Right kidney (tissue), 1 donor: ENCODE data around the gene CROCC2.
A peak's percentile ranks its signal among the peaks of the same experiment; 100 is the strongest.

Experiments
- DNase-seq: peaks from one replicate; pipeline ENCODE4 v3.0.0-alpha.2; 2016

Gene CROCC2

DNA sequence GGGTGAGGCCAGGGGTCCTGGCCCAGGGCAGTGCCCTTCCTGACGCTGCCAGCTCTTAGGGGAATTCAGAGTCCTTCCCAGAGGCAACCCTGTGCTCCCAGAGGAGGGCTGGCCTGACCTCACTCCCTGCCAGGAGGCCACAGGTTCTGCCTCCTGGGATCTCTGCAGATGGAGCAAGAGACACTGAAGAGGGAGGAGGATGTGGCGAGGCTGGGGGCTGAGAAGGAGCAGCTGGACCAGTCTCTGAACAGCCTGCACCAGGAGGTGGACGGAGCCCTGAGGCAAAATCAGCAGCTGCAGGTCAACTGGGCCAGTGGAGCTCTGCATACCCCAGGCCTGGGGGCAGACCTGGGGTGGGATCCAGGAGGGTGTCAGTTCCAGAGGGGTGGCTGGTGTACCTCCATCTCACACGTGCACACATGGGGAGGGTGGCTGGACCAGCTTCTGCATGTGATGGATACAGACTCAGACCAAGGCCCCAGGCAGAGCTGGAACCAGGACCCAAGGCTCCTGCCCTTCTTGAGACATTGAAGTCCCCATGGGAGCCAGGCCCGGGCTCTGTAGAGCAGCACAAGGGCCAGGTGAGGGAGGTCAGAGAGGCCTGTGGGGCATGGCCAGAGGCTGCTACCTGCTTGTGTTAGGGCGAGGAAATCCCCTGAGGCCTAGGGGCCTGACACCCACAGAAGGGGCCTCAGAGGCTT, 82.6 kb downstream of the CROCC2 start:
- DNase-seq: no peak

DNA sequence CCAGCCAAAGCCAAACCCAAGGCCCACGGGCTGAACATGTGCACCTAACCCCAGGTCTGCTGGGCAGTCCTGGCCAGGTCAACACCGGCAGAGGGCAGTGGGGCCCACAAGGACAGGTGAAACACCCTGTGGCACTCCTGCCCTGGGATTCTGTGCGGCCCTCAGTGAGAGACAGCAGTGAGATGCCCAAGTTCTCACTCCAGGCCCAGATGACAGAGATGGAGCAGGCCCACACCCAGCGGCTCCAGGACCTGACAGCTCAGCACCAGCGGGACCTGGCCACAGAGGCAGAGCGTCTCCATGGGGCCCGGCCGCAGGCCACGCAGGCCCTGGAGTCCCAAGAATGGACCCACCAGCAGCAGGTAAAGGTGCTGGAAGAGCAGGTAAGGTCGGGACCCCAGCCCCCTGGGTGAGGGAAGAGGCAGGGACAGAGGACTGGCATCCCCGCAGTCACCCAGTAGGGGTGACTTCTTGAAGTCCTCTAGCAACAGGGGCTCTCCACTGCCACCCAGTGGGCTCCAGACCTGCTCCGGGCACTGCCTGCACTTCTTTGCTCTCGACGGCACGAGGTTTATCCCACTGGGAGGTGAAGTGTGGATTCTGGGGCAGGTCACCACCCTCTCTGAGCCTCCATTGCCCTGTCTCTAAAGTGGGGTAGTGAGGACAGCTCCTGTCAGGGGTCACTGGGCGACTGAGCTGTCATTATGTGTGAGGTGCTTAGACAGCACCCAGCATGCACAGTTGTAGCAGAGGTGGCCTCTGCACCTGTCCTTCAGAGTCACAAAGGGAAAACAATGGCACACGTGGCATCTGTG, 83.5 kb downstream of the CROCC2 start:
- DNase-seq: no peak

DNA sequence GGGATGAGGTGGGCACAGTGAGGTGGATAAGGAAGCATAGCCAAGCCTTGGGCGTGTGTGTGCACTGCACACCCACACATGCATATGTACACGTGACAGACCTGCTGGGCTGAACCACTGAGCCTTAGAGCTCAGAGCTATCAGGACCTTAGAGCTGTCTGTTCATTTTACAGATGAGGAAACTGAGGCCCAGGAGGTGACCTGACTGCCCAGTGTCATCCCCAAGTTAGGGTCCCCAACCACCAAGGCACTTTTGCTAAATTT, 84.1 kb downstream of the CROCC2 start:
- no peak for DNase-seq

DNA sequence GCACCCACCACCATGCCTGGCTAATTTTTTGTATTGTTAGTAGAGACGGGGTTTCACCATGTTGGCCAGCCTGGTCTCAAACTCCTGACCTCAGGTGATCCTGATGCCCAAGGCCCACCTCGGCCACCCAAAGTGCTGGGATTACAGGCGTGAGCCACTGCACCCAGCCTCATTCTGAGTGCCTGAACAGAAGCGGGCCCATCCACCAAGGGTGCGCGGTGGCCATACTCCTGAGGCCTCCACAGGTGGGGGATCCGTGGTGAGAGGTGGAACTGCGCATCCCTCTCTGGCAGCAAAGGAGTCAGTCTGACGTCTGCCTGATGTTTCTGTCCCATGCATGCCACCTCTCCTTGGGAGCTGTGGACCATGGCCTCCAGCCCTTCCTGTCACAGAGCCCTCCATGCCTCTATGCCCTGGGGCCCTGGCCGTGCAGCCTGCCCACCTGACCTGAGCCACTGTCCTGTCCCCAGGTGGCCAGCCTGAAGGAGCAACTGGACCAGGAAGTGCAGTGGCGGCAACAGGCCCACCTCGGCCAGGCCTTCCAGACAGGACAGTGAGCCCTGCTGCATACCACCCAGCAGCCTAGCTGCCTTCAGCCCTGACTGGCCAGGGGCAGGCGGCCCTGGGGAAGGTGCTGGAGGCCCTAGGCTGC, 84.7 kb downstream of the CROCC2 start:
- no peak for DNase-seq

DNA sequence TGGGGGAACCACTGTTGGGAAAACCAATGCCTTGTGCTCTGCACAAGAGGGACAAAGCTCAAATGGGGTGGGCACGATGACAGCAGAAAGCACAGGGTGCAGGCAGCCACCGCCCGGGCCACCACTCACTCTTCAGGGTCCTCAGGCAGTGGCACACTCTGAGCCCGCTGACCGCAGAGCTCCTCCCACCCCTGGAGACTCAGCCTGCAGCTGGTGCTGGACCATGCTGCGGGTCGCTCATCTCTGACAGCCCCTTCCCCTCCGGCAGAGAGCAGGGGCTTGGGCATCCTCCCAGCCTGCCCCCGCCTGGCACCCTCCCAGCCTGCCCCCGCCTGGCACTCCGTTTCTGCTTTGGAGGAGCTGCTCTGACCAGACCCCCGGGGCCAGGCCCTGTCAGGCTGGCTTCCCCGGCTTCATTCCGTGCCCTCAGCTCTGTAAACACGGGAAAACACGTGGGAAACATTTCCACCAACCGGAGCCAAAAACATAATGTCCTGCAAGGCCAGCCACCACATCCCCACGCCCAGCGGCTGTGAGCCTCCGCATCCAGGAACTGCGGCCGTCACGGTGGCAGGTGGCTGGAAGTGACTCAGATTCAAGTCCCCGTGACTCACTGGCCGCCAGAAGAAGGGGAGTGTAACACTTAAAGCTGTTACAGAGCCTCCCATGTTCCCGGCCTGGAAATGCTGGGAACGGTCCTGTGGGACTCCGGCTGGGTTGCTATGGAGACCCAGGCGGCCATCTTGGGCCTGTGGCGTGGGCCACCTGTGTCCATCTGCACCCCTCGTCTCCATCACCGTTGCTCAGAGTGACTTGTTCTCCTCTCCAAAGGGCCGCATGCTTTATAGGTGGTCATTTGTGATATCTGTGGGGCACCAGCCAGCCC, 85.5 kb downstream of the CROCC2 start:
- no peak for DNase-seq

DNA sequence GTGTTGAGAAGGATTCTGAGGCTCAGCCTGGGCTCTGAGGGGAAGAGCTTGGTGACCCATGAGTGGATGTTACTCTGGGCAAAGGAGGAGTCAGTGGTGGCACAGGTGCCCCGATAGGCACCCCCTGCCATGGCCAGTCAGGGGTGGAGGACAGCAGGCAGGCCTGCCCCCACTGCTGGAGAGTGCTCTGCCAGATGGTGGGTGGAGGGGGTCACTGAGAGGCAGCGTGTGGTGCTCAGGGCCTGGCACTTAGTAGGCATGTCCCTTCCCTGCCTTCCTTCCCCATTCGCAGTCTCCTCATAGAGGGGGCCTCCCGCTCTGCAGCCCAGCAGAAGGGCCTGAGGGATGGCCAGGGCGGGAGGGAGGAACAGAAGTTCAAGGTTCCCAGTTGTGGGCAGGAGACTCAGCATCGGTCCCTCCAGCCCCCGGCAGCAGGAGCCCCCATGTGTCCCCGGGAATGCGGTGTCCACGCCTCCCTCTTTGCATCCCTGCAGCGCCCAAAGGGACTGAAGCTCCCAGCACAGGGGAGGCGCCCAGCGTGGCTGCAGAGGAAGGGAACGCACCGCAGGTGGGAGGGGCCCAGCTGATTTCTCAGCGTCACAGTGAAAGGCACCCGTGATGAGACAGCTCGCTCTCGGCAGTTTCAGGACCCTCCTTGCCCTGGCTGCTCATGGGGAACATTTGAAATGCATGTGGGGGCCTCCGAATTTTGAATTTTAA, 86.6 kb downstream of the CROCC2 start:
- DNase-seq: no peak

DNA sequence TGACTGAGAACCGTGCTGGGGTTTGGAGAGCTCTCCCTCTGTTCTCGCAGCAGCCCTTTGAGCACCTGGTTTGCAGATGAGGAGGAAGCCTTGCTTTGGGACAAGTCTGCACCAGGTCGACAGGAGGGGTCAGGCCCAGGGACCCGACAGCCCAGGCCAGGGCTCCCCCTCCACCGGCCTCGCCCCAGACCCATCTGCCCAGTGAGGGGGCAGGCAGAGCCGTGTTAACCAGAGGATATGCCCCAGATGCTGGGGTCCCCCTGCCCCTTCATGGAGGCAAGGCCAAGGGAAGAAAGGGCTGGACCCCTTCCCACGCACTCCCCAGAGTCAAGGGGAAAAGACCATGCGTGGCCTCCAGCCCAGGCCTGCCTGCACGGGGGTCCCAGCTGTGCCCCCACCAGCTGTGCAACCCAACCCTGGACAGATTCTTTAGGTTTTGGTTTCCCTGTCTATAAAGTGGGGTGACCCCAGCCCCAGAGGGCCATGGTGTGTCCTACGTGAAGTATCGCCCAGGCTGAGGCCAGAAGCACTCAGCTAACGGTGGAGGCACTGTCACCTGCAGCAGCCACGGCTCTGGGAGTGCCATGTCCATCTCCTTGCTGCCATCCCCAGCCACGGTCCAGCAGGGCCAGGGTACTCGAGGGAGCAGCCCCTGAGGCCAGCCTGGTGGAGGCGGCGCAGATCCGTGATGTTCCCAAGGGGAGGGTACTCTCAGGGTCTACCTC, 87.5 kb downstream of the CROCC2 start:
- DNase-seq: peak; percentile 0

DNA sequence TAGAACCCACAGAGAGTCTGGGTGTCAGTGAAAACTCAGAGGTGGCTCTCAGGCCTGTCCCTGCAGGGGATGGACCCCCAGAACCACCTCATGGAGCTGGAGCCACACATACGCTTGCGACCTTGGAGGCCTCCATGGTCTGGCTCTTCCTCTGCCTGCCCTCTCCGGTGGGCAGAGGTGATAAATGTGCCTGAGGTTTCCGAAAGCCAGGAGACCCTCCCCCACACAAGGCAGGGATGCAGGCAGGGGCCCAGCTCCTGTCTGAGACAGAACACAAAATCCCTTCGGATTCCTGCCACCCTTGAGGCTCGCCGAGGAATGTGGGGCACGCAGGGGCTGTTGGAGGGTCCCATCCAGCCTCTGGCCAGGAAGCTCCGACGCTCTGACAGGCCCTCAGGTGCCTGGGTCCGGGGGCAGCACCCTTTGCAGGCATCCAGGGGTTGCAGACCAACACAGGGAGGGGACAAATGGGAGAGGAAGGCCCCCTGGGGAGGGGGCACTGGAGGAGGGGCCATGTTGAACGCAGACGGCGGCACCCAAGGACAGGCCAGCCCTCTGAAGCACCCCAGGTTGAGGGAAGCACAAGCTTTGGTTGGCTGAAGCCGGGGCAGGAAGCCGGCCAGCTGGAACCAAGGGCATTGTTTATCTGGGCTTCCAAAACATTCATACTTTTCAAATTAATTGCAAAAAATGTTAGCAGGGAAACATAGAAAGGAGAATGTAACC, 88.2 kb downstream of the CROCC2 start:
- DNase-seq: peak; percentile 26

DNA sequence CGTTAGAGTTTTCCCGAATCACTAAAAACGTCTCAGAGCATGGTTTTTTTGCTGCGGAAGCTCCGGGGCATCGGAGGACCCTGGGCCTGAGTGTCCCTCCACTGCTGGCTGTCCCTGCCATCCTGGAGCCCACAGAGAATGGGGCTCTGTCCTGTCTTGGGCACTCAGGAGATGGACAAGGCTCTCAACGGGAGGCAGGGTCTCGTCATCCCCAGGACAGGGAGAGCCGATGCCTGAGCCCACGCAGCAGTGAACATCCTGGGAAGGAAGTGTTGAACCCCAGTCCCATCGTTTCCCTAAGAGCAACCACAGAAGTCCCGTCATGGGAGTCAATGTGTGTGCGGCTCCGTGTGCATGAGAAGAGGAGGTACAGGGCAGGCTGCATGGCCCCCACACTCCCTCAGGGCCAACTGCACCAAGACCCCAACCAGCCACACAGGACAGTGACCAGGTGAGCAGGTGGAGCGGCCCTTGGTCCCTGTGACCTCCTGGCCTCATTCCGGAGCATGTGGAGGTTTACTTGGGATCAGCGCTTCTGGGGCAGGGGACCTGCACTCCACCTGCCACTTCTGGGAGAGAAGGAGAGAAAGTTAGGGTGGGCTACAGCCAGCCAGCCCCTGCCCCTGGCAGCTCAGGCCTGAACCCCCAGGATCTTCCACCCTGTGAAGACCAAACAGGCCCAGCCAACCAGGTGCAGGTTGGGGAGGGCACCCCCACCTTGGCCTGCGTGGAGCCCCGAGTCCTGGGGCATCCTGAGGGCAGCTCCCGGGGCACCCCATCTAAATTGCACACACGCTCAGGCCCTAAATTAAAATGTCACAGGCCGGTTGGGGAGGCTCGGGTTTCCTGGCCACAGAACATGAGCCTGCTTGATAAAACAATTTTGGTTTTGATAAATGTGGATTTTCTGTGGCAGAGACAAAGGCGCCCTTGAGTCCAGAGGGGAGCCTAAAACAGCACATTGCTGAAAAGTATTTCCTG, 89.2 kb downstream of the CROCC2 start:
- DNase-seq: peak; percentile 39

DNA sequence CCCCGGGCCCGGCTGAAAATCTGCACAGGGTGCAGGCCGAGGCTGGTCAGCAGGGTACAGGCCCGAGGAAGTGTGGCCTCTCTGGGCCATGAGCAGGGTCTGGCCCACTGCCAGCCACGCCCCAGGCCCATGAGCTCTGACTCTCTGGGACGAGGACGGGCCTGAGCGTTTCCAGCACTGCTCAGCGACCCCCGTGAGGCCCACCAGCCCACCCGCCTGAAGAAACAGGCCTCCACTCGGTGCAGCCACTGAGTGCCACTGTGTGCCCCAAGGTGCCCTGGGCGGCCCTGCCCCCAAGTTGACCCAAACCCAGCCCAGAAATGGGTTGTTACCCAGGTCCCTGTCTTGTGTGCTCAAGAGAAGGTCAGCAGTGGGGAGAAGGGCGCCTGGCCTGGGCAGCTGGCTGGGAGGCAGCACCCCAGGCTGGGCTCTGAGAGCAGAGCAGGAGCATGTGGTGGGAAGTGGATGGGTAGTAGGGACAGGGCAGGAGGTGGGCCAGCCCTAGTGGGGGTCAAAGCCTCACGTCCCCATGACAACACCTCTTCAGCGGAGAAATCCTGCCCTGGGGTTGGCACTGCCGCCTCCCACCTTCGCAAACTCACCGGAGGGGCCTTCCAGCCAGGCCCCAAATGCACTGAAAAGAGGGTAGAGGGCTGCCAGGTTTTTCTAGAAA, 90.2 kb downstream of the CROCC2 start:
- DNase-seq: peak; percentile 18

DNA sequence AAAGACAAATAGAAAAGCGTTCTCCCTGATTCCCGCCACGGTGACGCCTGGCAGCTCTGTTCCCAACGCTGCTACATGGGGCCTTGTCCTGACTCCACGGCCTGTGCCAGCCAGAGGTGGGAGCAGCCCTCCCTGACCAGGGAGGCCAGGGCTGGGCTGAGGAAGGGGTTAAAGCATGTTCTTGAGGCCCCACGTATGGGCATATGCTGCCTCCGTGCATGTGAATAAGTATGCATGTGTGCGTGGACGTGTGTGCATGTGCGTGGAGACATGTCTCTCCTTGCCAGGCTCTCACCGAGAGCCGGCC, 90.7 kb downstream of the CROCC2 start:
- peak; percentile 8 for DNase-seq

DNA sequence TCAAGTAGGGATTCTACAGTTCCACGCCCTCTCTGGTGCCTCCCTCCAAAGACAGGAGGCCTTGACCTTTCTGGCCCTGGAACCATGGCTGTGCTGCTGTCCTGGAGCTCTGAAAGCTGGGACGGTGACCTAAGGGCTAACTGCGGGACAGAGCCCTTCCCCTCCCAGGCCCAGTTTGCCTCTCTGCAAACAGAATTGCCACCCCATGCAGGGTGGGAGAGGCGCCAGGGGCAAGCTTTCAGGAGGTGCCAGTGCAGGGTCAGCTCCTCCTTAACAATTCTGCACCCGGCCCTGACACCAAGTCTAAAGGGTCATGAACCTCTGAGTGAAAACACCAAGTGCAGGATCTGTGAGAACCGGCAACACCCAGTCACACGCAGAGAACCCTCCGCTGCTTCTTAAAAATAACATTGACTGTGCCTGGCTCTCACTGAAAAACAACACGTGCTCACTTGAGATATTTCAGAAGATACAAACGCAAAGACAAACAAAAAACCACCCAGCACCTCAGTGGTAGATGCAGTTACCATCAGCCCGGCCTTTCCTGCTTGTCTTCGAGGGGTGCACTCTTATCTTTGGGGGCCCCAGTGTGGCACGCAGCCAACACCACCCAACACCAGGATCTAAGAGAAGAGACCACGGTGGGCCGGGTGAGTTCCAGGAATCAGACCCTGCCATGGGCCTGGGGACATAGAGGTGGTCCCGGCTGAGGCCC, 91.2 kb downstream of the CROCC2 start:
- peak; percentile 20 for DNase-seq

DNA sequence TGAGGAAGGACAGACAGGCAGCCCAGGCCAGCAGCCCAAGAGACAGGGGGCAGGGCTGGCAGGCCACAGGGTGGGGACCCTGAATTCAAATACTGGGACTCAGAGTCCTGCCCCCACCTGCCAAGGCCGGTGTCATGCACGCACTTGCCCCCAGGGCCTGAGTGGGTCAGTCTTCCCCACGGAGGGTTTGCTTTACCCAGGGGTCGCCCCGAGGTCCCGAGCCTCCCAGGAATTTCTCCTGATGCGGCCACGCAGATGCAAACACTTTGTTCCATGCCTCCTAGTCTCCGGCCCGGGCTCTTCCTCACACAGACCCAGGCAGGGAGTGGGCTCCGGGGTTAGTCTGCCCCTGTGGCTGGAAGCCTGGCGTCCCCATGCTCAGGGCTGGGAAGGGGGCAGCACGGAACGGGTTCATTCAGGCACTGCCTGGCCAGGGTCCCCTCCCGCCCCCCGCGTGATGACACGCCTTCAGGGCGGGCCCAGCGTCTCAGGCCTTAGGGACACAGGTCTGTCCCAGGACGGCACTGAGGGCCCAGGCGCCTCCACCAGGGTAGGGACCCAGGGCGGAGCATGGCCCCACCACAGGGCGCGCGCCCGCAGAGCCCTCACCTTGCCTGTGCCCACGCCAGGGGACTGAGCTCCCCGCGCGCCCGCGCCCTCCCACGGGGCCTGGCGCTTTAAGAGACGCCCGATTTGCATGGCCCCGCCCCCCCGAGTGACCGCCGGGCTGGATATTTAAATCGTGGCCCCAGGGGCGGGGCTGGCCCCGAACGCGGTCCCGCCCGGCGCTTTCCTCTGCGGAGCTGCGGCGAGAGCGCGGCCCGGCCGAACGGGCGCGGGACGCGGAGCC, 91.9 kb downstream of the CROCC2 start, which contains the start of gene SNED1:
Gene SNED1 (plus strand): TSS at position 763 of the 850 bp plus-strand sequence. CDS start 220 bp downstream, outside the sequence.
- peak; percentile 96 for DNase-seq

DNA sequence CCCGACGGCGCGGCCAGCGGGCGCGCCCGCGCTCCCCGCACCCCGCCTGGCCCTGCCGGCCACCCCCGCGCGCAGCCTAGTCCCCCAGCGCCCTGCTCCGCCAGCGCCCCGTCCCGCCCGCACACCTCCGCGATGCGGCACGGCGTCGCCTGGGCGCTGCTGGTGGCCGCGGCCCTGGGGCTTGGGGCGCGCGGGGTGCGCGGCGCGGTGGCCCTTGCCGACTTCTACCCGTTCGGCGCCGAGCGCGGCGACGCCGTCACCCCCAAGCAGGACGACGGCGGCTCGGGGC, 92.5 kb downstream of the CROCC2 start:
- DNase-seq: peak; percentile 53

DNA sequence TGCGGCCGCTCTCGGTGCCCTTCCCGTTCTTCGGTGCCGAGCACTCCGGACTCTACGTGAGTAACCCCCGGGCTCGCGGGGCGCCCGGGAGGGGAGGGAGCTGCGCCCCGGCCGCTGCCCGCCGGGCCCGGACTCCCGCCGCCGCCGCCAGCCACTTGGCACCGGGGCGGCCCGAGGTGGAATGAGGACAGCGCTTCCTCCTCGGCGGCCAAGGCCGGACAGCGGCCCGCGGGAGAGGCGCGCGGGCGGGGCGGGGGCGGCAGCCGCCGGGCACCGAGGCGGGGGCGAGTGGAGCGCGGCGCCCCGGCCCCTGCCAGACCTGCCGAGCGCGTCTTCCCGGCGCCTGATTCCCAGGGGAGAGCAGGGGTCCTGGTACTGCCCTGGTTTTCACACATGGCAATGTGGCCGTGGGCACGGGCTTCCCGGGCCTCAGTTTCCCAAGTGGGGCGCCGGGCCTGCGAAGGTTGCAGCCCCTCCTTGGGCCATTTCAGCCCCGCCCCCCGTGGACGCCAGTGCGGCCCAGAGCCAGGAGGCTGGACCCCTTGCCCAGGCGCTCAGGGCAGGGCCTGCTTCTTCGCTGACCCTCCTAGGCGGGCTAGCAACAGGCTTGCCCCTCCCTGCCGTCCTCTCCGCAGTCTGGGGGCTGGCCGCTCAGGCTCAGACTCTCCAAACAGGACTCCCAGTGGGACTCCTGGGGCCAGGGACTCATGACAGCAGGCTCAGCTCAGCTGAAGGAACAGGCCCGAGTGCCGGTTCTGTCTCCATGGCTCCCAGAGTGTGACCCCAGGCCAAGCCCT, 93.1 kb downstream of the CROCC2 start:
- DNase-seq: peak; percentile 31

DNA sequence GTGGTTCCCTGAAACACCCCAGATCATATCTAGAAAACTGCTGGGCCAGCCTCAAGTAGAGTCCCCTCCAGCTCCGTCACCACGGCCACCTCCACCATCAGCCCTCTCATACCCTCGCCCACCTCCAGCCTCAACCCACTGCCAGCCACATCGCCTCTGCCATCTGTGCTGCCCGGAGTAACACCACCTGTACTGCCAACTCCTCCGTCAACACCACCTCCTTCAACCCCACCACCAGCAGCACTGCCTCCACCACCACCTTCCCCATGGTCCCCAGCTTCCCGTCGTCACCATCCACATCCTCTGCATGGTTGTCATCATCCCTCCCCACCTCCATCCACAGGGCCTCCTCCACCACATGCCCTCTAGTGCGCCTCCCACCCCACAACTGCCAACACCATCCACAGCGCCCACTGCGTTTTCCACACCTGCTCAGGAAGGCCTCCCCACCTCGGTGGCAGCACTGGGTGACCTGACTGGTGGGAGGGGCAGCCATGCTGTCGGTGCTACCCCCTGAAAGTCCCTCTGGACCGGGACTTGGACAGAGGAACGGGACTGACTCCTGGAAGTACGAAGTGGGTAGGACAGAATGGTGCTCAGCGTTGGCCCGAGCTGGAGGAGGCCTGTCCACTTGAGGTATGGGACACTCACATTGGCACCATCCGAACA, 93.9 kb downstream of the CROCC2 start:
- peak; percentile 2 for DNase-seq
